Measurements from ENCODE around the gene ADAMTS19.

The ADAMTS19 gene

GRCh38 chr5:129717751-129718310, 257.7 kb downstream of the ADAMTS19 start:
- H3K27ac ChIP-seq (ENCODE audit: low read length), result no peak overlapping the region
- H3K4me3 ChIP-seq (ENCODE audit: low read length), result no peak overlapping the region
- no peaks in the 10 kb centered on the region for H3K9me3 ChIP-seq (ENCODE audit: control insufficient read depth, insufficient read depth, low read length)
- no peak for DNase-seq (ENCODE audit: low read depth, low spot score)
- H3K27me3 ChIP-seq (ENCODE audit: control insufficient read depth, insufficient read depth, low read length), result no peaks in the 10 kb centered on the region
- H3K36me3 ChIP-seq (ENCODE audit: control insufficient read depth, insufficient read depth, low read length), result no peaks in the 10 kb centered on the region
- H3K4me1 ChIP-seq (ENCODE audit: control insufficient read depth, insufficient read depth, low read length), result no peaks in the 10 kb centered on the region

GRCh38 chr5:129718471-129719090, 258.5 kb downstream of the ADAMTS19 start:
- peaks cover under 1% of the 10 kb centered on the region; the same call in 1 of the 2 replicates for H3K4me1 ChIP-seq (ENCODE audit: control insufficient read depth, insufficient read depth, low read length)
- no peak for DNase-seq (ENCODE audit: low read depth, low spot score)
- no peaks in the 10 kb centered on the region for H3K27me3 ChIP-seq (ENCODE audit: control insufficient read depth, insufficient read depth, low read length)
- no peaks in the 10 kb centered on the region for H3K36me3 ChIP-seq (ENCODE audit: control insufficient read depth, insufficient read depth, low read length)
- no peaks in the 10 kb centered on the region for H3K9me3 ChIP-seq (ENCODE audit: control insufficient read depth, insufficient read depth, low read length)
- no peak overlapping the region for H3K4me3 ChIP-seq (ENCODE audit: low read length)
- WGBS (ENCODE audit: insufficient coverage, insufficient read length), result no CpG with 5 or more reads among the region's 1 CpG
- no peak overlapping the region for H3K27ac ChIP-seq (ENCODE audit: low read length)

GRCh38 chr5:129724222-129724621, 264.1 kb downstream of the ADAMTS19 start:
- no CpG with 5 or more reads among the region's 2 CpGs for WGBS (ENCODE audit: insufficient coverage, insufficient read length)
- Histone ChIP-seq H3K4me1 (ENCODE audit: control insufficient read depth, insufficient read depth, low read length) (peaks cover 5% of the 10 kb centered on the region; the same call in 1 of the 2 replicates), H3K9me3 (ENCODE audit: control insufficient read depth, insufficient read depth, low read length) (no peaks in the 10 kb centered on the region), H3K36me3 (ENCODE audit: control insufficient read depth, insufficient read depth, low read length) (no peaks in the 10 kb centered on the region), H3K27me3 (ENCODE audit: control insufficient read depth, insufficient read depth, low read length) (no peaks in the 10 kb centered on the region), H3K27ac (ENCODE audit: low read length) (peak overlapping the region; percentile 67), H3K4me3 (ENCODE audit: low read length) (no peak overlapping the region)
- peak; percentile 20 for DNase-seq (ENCODE audit: low read depth, low spot score)

- peak; percentile 22 for DNase-seq (ENCODE audit: low read depth, low spot score)
- no CpG with 5 or more reads among the region's 4 CpGs for WGBS (ENCODE audit: insufficient coverage, insufficient read length)
- H3K4me3 ChIP-seq (ENCODE audit: low read length), result no peak overlapping the region
- H3K27me3 ChIP-seq (ENCODE audit: control insufficient read depth, insufficient read depth, low read length), result no peaks in the 10 kb centered on the region
- peak overlapping the region; percentile 67 for H3K27ac ChIP-seq (ENCODE audit: low read length)
- H3K36me3 ChIP-seq (ENCODE audit: control insufficient read depth, insufficient read depth, low read length), result no peaks in the 10 kb centered on the region
- peaks cover 5% of the 10 kb centered on the region; the same call in 1 of the 2 replicates for H3K4me1 ChIP-seq (ENCODE audit: control insufficient read depth, insufficient read depth, low read length)
- H3K9me3 ChIP-seq (ENCODE audit: control insufficient read depth, insufficient read depth, low read length), result no peaks in the 10 kb centered on the region
These were observed 264.5 kb downstream of the ADAMTS19 start for GRCh38 chr5:129724647-129725046.

- Histone ChIP-seq H3K36me3 (ENCODE audit: control insufficient read depth, insufficient read depth, low read length) (no peaks in the 10 kb centered on the region), H3K27ac (ENCODE audit: low read length) (no peak overlapping the region), H3K27me3 (ENCODE audit: control insufficient read depth, insufficient read depth, low read length) (no peaks in the 10 kb centered on the region), H3K9me3 (ENCODE audit: control insufficient read depth, insufficient read depth, low read length) (no peaks in the 10 kb centered on the region), H3K4me3 (ENCODE audit: low read length) (no peak overlapping the region), H3K4me1 (ENCODE audit: control insufficient read depth, insufficient read depth, low read length) (no peaks in the 10 kb centered on the region)
- no CpG with 5 or more reads among the region's 2 CpGs for WGBS (ENCODE audit: insufficient coverage, insufficient read length)
- no peak for DNase-seq (ENCODE audit: low read depth, low spot score)
These were observed 279.7 kb downstream of the ADAMTS19 start for GRCh38 chr5:129739773-129740172.

- no peaks in the 10 kb centered on the region for H3K36me3 ChIP-seq (ENCODE audit: control insufficient read depth, insufficient read depth, low read length)
These were observed 283.6 kb downstream of the ADAMTS19 start for GRCh38 chr5:129743541-129744187.

GRCh38 chr5:129745997-129746396, 285.9 kb downstream of the ADAMTS19 start:
- no peak for DNase-seq (ENCODE audit: low read depth, low spot score)
- no peaks in the 10 kb centered on the region for H3K4me1 ChIP-seq (ENCODE audit: control insufficient read depth, insufficient read depth, low read length)

More at GRCh38 chr5:129743541-129744187, 283.6 kb downstream of the ADAMTS19 start:
- Histone ChIP-seq H3K4me3 (ENCODE audit: low read length) (no peak overlapping the region), H3K27ac (ENCODE audit: low read length) (no peak overlapping the region), H3K9me3 (ENCODE audit: control insufficient read depth, insufficient read depth, low read length) (no peaks in the 10 kb centered on the region), H3K27me3 (ENCODE audit: control insufficient read depth, insufficient read depth, low read length) (no peaks in the 10 kb centered on the region), H3K4me1 (ENCODE audit: control insufficient read depth, insufficient read depth, low read length) (no peaks in the 10 kb centered on the region)
- no CpG with 5 or more reads among the region's 2 CpGs for WGBS (ENCODE audit: insufficient coverage, insufficient read length)
- DNase-seq (ENCODE audit: low read depth, low spot score), result no peak

GRCh38 chr5:129746876-129747275, 286.8 kb downstream of the ADAMTS19 start:
- Histone ChIP-seq H3K9me3 (ENCODE audit: control insufficient read depth, insufficient read depth, low read length) (no peaks in the 10 kb centered on the region), H3K36me3 (ENCODE audit: control insufficient read depth, insufficient read depth, low read length) (no peaks in the 10 kb centered on the region), H3K27ac (ENCODE audit: low read length) (no peak overlapping the region), H3K4me1 (ENCODE audit: control insufficient read depth, insufficient read depth, low read length) (no peaks in the 10 kb centered on the region), H3K4me3 (ENCODE audit: low read length) (no peak overlapping the region), H3K27me3 (ENCODE audit: control insufficient read depth, insufficient read depth, low read length) (no peaks in the 10 kb centered on the region)
- WGBS (ENCODE audit: insufficient coverage, insufficient read length), result no CpG with 5 or more reads among the region's 2 CpGs
- DNase-seq (ENCODE audit: low read depth, low spot score), result no peak

More at GRCh38 chr5:129745997-129746396, 285.9 kb downstream of the ADAMTS19 start:
- 100% methylated on average over 1 of the region's 4 CpGs for WGBS (ENCODE audit: insufficient coverage, insufficient read length)
- no peak overlapping the region for H3K27ac ChIP-seq (ENCODE audit: low read length)
- no peaks in the 10 kb centered on the region for H3K27me3 ChIP-seq (ENCODE audit: control insufficient read depth, insufficient read depth, low read length)
- H3K9me3 ChIP-seq (ENCODE audit: control insufficient read depth, insufficient read depth, low read length), result no peaks in the 10 kb centered on the region
- H3K36me3 ChIP-seq (ENCODE audit: control insufficient read depth, insufficient read depth, low read length), result no peaks in the 10 kb centered on the region
- no peak overlapping the region for H3K4me3 ChIP-seq (ENCODE audit: low read length)

GRCh38 chr5:129747572-129748407, 287.7 kb downstream of the ADAMTS19 start, which contains the start of gene MINAR2:
Gene MINAR2, plus strand, starts transcription at chr5:129748094. Its CDS starts 97 bp downstream, at chr5:129748191.
- no peaks in the 10 kb centered on the region for H3K4me1 ChIP-seq (ENCODE audit: control insufficient read depth, insufficient read depth, low read length)
- H3K4me3 ChIP-seq (ENCODE audit: low read length), result no peak within 1 kb of the TSS
- no peak within 1 kb of the TSS for H3K27ac ChIP-seq (ENCODE audit: low read length)
- no CpG with 5 or more reads among the region's 13 CpGs for WGBS (ENCODE audit: insufficient coverage, insufficient read length)
- no peaks in the 10 kb centered on the region for H3K36me3 ChIP-seq (ENCODE audit: control insufficient read depth, insufficient read depth, low read length)
- H3K27me3 ChIP-seq (ENCODE audit: control insufficient read depth, insufficient read depth, low read length), result no peaks in the 10 kb centered on the region
- H3K9me3 ChIP-seq (ENCODE audit: control insufficient read depth, insufficient read depth, low read length), result no peaks in the 10 kb centered on the region
- no peak for DNase-seq (ENCODE audit: low read depth, low spot score)

All from iPS DF 6.9 (cell line).